Endothelial cell of hepatic sinusoid (primary cell): ENCODE measurements around the gene CAPN11.
"Not testable (repeated sequence)": the region's sequence is repeated elsewhere in the genome, so short reads cannot be mapped to it uniquely, and the experiment has no call there.

ENCODE experiments used
- in situ Hi-C: cut with HindIII; loops from 2 replicates; pipeline ENCODE4 v1.10.0; 2017; ENCODE audit warnings: low sequenced_read_pairs

CAPN11 gene

DNA sequence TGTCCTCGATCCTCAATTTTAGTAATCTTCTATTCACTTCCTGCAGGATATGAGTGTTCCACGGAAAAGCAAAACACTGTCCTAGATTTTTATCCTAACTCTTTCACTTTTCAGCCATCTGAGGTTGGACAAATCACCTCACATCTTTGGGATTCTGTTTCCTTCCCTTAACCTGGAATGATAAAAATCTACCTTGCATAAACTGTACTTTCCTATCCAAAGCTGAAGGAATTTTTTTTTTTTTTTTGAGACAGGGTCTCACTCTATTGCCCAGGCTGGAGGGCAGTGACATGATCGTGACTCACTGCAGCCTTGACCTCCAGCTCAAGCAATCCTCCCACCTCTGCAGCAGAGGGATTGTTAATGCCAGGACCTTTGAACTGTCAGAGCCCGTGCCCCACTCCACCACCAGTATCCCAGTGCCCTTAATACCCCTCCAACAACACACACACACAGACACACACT, 20.5 kb downstream of the CAPN11 start:
- in situ Hi-C loops = no loop called here

DNA sequence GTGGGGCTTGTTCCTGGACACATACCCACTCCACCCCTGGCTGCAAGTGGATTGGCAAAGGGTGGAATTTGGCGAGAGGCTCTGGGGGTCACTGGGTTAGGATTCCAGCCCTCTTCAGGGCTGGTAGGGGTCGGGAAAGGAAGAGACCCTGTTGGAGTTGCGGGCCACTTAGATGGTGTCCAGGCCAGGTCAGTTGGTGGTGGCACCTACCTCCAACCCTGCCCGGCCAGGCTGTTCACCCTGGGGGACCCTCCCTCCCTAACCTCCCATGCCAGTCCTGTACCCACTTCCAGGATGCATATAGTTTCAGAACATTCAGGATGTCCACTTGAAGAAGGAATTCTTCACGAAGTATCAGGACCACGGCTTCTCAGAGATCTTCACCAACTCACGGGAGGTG, 21.0 kb downstream of the CAPN11 start:
- in situ Hi-C loops = loop anchor here (10.0 kb wide), 1 partner anchor 55 kb away; no protein-coding TSS in a partner anchor

DNA sequence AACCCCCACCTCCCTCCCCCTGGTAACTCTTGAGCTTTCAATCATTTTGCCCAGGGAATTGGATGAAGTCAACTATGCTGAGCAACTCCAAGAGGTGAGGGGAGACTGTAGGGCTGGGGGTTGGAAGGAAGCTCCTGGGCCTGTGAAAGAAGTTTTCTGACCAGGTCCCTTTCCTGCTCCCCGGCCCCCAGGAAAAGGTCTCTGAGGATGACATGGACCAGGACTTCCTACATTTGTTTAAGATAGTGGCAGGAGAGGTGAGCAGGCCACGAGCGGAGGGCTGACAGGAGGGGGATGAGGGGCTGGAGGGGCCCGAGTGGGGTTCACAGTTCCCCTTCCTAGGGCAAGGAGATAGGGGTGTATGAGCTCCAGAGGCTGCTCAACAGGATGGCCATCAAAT, 21.8 kb downstream of the CAPN11 start:
- in situ Hi-C loops = loop anchor here (10.0 kb wide), 1 partner anchor 54 kb away; no protein-coding TSS in a partner anchor

DNA sequence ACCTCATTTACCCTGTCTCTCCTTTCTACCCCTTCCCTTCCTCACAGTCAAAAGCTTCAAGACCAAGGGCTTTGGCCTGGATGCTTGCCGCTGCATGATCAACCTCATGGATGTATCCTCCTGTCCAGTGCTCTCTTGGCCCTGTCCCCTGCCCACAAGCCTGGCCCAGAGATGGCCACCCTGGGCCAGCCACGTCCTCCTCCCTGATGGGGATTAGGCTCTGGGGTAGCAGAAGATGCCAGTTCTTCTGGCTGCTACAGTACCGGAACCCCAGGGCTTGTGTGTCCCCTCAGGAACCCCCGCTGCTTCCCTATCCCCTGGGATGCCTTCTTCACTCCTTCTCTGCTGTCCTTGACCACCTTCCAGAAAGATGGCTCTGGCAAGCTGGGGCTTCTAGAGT, 22.3 kb downstream of the CAPN11 start:
- in situ Hi-C loops = loop anchor here (10.0 kb wide), 1 partner anchor 54 kb away; no protein-coding TSS in a partner anchor

DNA sequence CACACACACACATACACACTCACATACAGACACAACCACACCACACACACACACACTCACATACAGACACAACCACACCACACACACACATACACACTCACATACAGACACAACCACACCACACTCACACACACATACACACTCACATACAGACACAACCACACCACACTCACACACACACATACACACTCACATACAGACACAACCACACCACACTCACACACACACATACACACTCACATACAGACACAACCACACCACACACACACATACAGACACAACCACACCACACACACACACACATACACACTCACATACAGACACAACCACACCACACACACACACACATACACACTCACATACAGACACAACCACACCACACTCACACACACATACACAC, 23.2 kb downstream of the CAPN11 start:
- in situ Hi-C loops = loop anchor here (10.0 kb wide), 1 partner anchor 53 kb away; no protein-coding TSS in a partner anchor

DNA sequence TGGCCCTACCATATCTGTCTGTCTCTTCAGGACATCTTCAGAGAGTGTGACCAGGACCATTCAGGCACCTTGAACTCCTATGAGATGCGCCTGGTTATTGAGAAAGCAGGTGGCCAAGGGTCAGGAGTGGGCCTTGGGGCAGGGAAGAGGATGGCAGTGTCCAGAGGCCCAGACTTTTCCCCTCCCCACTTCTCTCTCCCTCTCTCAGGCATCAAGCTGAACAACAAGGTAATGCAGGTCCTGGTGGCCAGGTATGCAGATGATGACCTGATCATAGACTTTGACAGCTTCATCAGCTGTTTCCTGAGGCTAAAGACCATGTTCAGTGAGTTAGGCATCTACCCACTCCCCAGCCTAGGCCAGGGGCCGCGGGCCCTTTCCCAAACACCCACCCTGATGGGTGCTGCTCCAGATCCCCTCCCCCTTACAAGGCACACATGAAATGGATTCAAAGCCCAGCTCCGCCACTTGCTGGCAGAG, 24.3 kb downstream of the CAPN11 start:
- in situ Hi-C loops = loop anchor here (10.0 kb wide), 1 partner anchor 52 kb away; no protein-coding TSS in a partner anchor

DNA sequence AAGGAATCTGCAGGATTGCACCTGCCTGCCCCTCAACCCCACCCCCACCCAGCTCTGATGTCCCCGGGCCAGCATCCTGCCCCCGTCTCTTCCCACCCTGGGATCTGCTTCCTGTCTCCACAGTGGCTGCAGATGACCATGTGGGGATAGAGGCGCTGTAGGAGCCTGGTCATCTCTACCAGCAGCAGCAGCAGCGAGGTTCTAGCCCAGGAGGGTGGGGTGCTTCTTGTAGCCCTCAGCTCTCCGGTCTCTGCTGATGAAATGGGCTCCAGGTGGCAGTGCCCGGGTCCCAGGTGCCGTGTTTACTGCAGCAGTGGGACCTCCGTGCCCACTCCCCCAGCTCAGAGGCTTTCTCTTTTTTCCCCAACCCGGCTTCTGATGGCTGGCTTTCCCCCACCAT, 25.2 kb downstream of the CAPN11 start:
- in situ Hi-C loops = loop anchor here (10.0 kb wide), 1 partner anchor 51 kb away; no protein-coding TSS in a partner anchor

DNA sequence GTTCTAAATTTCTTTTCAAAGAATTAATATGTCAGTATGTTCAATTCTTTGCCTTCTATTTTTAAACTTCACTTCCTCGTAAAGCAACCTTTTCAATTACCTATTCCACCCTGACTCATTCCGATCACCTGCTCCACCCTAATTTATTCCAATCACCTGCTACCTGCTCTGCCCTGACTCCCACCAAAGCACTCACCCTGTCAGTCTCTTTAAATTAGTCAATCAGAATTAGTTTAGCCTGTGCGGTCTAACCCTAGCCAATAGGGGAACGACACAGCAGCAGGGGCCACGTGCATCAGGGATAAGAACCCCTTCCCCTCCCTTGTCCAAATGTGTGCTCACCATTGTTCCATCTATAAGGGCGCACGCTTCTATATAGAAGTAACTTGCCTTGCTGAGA, 26.7 kb downstream of the CAPN11 start:
- in situ Hi-C loops = loop anchor here (10.0 kb wide), 1 partner anchor 49 kb away; no protein-coding TSS in a partner anchor

DNA sequence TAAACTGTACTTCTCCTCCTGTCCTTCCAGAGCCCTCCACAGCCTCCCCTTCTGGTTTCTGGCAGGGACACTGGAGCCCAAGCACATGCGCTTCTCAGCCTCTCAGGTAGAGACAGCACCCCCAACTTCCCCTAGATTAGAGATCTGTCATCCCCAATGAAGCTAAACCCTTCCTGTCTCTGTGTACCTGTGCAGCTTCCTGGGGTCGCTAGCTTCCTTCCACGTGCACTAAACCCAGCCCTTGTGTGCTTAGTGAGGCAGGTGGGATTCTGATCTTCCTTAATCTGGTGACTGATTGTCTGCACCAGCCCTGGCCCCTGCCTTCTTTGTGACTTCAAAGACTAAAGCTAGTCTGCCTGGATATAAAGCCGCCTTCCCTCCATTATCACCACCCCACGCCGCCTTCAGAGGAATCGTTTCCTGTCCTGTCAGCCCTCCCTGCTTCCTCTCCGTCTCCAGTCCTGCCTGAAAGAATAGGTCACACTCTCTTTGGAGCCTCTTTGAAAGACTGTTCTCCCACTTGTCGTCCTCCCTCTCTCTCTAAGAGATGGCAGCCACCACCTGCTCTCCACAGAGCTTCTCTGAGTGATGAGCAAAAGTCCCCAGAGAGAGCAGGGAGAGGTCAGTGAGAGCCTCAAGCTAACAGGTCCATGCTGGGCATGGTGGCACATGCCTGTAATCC, 27.5 kb downstream of the CAPN11 start:
- in situ Hi-C loops = loop anchor here (10.0 kb wide), 1 partner anchor 49 kb away; no protein-coding TSS in a partner anchor

DNA sequence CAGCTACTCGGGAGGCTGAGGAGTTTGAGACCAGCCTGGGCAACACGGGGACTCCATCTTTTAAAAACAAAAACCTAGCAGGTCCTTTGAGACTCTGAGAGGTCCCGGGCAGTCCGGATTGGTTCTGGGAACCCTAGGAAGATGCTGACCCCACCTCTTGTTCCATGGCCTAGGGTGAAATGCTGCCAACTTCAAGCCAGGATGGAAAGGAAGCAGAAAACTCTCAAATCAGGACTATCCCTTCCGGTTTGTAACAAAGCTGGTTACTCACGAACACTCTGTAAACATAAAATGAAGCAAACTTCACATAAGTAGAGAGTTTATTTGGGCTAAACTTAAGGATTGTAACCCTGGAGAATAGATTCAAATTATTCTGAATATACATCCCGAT, 28.0 kb downstream of the CAPN11 start:
- in situ Hi-C loops = loop anchor here (10.0 kb wide), 1 partner anchor 48 kb away; no protein-coding TSS in a partner anchor

DNA sequence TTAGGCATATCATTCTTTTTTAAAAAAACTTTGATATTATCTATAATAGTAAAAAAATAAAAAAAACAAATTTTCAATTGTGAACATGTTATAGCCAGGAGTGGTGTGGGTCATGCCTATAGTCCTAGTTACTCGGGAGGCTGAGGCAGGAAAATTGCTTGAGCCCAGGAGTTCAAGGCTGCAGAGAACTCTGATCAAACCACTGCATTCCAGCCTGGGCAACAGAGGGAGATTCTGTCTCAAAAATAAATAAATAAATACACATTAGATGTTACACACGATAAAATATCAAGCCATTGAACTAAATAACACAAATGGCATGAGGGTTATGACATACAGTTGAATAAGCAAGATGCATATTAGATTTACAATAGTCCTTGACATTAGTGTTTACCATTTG, 30.2 kb downstream of the CAPN11 start:
- in situ Hi-C loops = loop anchor here (10.0 kb wide), 1 partner anchor 46 kb away; no protein-coding TSS in a partner anchor

DNA sequence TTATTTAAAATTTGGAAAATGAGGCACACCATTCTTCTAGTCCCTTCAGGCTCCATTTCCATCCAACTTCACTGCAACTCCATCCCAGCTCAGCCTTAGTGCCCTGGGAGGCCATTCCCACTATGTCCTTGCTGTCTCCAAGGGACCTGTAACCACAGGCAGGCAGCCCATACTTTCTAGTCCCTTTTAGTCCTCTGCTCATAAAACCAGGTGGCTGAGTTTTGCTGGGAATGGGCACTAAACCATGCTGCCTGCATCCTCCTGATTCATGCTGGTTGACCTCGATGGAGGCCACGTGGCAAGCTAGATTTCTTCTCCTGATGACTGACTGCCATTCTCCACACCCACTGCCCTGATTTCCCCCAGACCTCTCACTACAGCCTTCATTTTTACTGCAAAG, 30.6 kb downstream of the CAPN11 start:
- in situ Hi-C loops = loop anchor here (10.0 kb wide), 1 partner anchor 46 kb away; no protein-coding TSS in a partner anchor

DNA sequence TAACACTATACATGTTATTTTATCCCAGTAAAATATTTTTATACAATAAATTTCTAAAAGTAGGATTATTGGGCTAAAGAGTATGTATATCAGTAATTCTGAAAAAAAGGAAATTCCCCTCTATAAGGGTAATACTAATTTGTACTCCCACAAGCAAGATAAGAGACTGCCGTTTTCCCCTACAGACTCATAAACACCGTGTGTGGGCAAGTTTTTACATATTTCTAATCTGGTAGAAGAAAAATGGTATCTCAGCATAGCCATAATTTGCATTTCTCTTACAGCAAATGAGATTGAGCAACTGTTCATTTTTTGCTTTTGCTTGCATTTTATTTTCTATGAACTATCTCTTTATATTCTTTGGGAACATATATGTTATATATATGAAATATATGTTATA, 32.1 kb downstream of the CAPN11 start:
- in situ Hi-C loops = no loop called here

DNA sequence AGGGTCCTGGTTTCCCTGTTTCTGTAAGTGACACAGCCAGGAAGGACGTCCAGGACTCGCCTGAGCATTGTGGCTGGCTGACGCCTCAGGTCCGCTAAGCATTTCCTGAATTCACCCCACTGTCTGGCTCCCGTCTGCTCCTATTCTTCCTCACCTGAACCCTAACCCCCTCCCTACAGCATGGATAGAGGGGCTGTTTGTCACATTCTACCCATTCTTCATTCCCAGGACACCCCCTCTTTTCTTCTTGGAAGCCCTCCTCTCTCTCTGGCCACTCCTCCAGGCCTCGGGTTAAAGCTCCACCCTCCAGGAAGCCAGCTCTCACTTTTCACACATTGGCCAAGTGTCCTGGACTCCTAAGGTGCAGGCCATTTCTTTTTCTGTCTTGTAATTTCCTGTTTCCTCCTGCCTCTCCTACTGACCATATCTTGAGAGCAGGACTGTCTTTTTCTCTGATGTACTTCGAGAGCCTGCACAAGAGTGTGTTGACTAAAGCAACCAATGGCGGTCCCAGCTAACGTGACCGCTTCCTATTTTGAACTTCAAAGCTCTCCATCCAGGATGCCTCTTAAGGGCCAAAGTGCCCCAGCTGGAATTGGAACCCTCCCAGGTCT, 33.9 kb downstream of the CAPN11 start:
- in situ Hi-C loops = no loop called here

DNA sequence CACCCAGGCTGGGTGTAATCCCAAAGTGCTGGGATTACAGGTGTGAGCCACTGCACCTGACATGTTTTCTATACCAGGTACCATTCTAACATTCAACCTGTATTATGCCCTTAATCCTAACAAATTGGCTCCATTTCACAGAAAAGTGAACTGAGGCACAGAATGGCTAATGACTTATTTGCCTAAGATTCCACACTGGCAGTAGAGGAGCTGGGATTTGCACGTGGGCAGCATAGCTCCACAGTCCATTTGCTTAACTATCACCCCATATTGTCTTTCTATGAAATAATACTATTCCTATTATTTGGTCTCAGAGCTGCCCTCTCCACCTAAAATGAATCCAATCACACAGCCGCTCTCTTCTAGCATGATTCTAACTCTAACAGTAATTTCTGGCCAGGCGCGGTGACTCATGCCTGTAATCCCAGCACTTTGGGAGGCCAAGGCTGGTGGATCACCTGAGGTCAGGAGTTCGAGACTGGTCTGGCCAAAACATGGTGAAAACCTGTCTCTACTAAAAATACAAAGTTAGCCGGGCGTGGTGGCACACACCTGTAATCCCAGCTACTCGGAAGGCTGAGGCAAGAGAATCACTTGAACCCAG, 34.8 kb downstream of the CAPN11 start:
- in situ Hi-C loops = no loop called here

DNA sequence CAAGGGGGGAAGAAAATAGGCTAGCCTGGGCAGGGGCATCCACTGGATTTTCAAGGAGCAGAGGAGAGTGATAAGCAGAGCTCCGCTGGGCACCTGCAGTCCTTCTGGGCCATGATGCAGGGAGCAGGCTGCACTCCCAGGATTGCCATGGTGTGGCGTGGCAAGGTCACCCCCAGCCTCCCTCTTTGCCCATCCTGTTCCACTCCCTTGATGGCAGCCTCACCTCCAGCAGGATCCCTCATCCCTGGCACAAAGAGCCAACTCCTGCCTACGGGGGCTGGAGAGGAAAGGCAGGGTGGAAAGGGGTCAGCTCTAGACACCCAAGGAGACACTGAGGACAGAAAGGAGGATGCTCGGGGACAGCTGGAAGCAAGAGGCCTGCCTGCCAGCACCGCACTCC, 35.7 kb downstream of the CAPN11 start:
- in situ Hi-C loops = no loop called here

DNA sequence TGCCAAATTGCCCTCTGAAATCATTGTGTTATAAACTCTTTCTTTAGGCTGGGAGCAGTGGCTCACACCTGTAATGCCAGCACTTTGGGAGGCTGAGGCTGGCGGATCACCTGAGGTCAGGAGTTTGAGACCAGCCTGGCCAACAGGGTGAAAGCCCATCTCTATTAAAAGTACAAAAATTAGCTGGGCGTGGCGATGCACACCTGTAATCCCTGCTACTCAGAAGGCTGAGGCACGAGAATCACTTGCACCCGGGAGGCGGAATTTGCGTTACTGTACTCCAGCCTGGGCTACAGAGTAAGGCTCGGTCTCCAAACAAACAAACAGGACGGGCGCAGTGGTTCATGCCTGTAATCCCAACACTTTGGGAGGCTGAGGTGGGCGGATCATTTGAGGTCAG, 37.7 kb downstream of the CAPN11 start:
- in situ Hi-C loops = not testable (repeated sequence)

DNA sequence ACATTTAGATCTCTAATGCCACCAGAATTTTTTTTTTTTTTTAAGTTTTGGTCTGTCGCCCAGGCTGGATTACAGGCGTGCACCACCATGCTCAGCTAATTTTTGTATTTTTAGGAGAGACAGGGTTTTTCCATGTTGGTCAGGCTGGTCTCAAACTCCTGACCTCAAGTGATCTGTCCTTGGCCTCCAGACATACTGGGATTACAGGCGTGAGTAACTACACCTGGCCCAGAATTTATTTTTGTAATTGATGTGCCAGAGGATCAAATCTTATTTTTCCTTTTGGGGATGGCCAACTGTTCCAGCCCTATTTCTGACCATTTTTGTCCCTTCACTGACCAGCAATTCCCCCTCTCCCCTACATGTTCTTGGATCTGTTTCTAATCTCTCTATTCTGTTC, 40.1 kb downstream of the CAPN11 start:
- in situ Hi-C loops = no loop called here

DNA sequence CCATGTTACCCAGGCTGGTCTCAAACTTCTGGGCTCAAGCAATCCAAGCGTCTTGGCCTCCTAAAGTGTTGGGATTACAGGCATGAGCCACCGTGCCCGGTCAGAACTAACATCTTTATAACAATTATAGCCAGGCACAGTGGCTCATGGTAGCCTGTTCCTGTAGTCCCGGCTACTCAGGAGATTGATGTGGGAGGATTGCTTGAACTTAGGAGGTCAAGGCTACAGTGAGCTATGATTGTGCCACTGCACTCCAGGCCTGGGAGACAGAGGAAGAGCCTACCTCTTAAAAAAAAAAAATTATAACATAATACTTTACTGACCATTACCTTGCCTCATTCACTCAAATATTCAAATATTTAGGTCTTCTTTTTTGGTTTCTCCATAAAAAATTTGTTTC, 41.3 kb downstream of the CAPN11 start:
- in situ Hi-C loops = no loop called here

DNA sequence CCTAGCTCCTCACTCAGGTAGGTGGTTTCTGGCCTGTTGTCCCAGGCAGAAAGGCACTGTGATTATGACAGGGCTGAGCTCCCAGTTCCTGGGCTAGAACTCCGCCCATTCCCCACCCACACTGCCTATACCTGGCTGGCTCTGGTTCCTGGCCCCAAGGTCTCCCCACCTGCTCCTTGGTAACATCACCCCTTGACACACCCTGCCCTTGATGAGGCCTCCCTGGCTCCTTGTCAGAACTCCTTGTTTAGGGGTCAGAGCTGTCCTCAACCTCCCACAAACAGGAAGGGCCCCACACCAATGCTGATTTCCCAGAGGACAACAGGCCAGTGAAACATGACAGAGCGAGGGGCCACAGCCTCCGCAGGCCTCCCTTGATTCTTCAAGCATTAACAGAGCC, 42.6 kb downstream of the CAPN11 start:
- in situ Hi-C loops = no loop called here

DNA sequence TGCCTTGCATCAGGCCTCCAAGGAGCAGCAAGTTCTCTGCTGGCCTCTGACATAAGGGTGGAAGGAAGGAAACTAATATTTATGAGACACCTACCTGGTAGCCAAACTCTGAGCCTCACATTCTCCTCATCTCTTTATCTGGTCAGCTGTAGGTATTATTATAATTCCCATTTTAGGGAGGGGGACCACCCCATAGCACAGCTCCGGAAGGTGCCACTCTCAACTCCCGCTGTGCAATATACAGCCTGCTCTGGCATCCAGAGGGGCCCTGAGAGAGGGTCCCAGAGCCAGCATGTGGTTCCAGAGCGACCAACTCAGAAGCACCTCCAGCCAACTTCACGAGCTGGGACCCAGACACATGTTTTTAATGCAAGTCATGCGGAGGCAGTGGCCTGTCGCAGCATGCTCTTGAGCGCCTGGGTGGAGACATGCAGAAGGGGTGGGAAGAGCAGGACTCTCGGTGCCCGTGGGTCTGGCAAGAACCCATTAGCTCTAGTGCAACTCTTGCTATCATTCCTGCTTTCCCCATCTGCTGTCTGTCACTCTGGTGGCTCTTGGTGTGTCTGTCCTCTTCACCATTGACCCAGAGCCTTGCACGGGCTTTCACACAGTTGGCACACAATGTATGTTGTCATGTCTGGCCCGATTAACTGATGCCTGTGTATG, 43.2 kb downstream of the CAPN11 start:
- in situ Hi-C loops = no loop called here
